Measurements from ENCODE around the gene AP3B1. TPM values are rescaled to one million over a fixed set of nuclear protein-coding genes. Genes with fewer than 3 reads are reported as not detected.
"Not testable (repeated sequence)": the region's sequence is repeated elsewhere in the genome, so short reads cannot be mapped to it uniquely, and the experiment has no call there.

Gene AP3B1
- total and polyA plus RNA-seq, 2 of the 8 experiments (the other 6 are each of a cell fraction or from before 2014, with no cell fraction given), result 45.8 to 48.3 TPM

GRCh38 chr5:78070691-78071090 is 223.8 kb downstream of the AP3B1 start:
- DNase-seq (ENCODE audit: low read depth in 1 of 2, low spot score in 2 of 2); H4K91ac ChIP-seq (replicated peaks; ENCODE audit: insufficient read length, low read length); H3K27ac ChIP-seq (ENCODE audit: low read depth, low read length); H3K9me3 ChIP-seq (ENCODE audit: insufficient read depth in 2 of 2, low read depth in 1 of 2, low read length in 1 of 2); H3K4me1 ChIP-seq (replicated peaks in 1 of 4; ENCODE audit: control insufficient read depth in 3 of 4, insufficient read depth in 4 of 4, low read length in 3 of 4); H3K36me3 ChIP-seq (ENCODE audit: control insufficient read depth in 2 of 4, insufficient read depth in 4 of 4, low read length in 3 of 4); H3K4me2 ChIP-seq (ENCODE audit: insufficient read depth in 1 of 2, low read depth in 2 of 2, low read length in 2 of 2); H2BK5ac ChIP-seq (ENCODE audit: low read depth, low read length); H3K18ac ChIP-seq (ENCODE audit: extremely low read depth, low read length); H2BK15ac ChIP-seq (ENCODE audit: low read length); CTCF ChIA-PET (ENCODE audit: partially characterized antibody); H3K79me2 ChIP-seq (ENCODE audit: control insufficient read depth in 1 of 2, insufficient read depth in 2 of 2, low read length in 2 of 2); H4K20me1 ChIP-seq (replicated peaks in 1 of 2; ENCODE audit: control insufficient read depth in 1 of 2, insufficient read depth in 2 of 2, low read length in 2 of 2); FAIRE-seq; H4K8ac ChIP-seq (ENCODE audit: extremely low read depth, insufficient read depth, low read length); H2AFZ ChIP-seq (ENCODE audit: low read length); H2BK12ac ChIP-seq (ENCODE audit: low read depth, low read length); H3K4ac ChIP-seq (replicated peaks; ENCODE audit: insufficient read length, low read depth, low read length); H3K23me2 ChIP-seq (ENCODE audit: low read depth, low read length); H3K14ac ChIP-seq (ENCODE audit: insufficient read length); H3K27me3 ChIP-seq (replicated peaks in 1 of 4; ENCODE audit: control insufficient read depth in 3 of 4, extremely low read depth in 1 of 4, insufficient read depth in 3 of 4, low read length in 3 of 4); H4K5ac ChIP-seq (ENCODE audit: insufficient read length, low read depth, low read length); H3K79me1 ChIP-seq (ENCODE audit: low read depth, low read length); H2BK20ac ChIP-seq (ENCODE audit: low read length); H3K56ac ChIP-seq (replicated peaks; ENCODE audit: insufficient read length, low read depth, low read length); H2BK120ac ChIP-seq (replicated peaks; ENCODE audit: low read depth, low read length); H3K9ac ChIP-seq (replicated peaks in 1 of 4; ENCODE audit: extremely low read depth in 1 of 4, low read depth in 3 of 4, low read length in 3 of 4); H2AK5ac ChIP-seq (ENCODE audit: low read depth, low read length); POLR2A ChIA-PET (ENCODE audit: partially characterized antibody); H3K23ac ChIP-seq (ENCODE audit: insufficient read length); H3K4me3 ChIP-seq (ENCODE audit: extremely low read depth in 1 of 4, insufficient read depth in 2 of 4, low read depth in 3 of 4, low read length in 4 of 4): not testable (repeated sequence)
- WGBS, 2 experiments (ENCODE audit: extremely low coverage in 1 of 2, insufficient coverage in 1 of 2, insufficient read length in 1 of 2, insufficient replicate concordance in 2 of 2, low coverage in 1 of 2, low lambda C conversion rate in 2 of 2, missing lambda C conversion rate in 1 of 2), result 92% methylated on average over 4 of the region's 4 CpGs; no CpG with 5 or more reads in 1 of the 2 experiments

DNA sequence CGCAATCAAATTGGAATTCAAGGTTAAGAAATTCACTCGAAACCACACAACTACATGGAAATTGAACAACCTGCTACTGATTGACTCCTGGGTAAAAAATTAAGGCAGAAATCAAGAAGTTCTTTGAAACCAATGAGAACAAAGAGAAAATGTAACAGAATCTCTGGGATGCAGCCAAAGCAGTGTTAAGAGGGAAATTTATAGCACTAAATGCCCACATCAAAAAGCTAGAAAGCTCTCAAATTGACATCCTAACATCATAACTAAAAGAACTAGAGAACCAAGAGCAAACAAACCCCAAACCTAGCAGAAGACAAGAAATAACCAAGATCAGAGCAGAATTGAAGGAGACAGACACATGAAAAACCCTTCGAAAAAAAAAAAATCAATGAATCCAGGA is 226.9 kb downstream of the AP3B1 start:
- H3K36me3 ChIP-seq (ENCODE audit: control insufficient read depth in 2 of 4, insufficient read depth in 4 of 4, low read length in 3 of 4); H2BK120ac ChIP-seq (replicated peaks; ENCODE audit: low read depth, low read length); H3K18ac ChIP-seq (ENCODE audit: extremely low read depth, low read length); H3K23ac ChIP-seq (ENCODE audit: insufficient read length); H3K23me2 ChIP-seq (ENCODE audit: low read depth, low read length); H3K9me3 ChIP-seq (ENCODE audit: insufficient read depth in 2 of 2, low read depth in 1 of 2, low read length in 1 of 2); H4K5ac ChIP-seq (ENCODE audit: insufficient read length, low read depth, low read length); H3K79me2 ChIP-seq (ENCODE audit: control insufficient read depth in 1 of 2, insufficient read depth in 2 of 2, low read length in 2 of 2); H2AFZ ChIP-seq (ENCODE audit: low read length); H3K4ac ChIP-seq (replicated peaks; ENCODE audit: insufficient read length, low read depth, low read length); H2BK20ac ChIP-seq (ENCODE audit: low read length); H3K4me1 ChIP-seq (replicated peaks in 1 of 4; ENCODE audit: control insufficient read depth in 3 of 4, insufficient read depth in 4 of 4, low read length in 3 of 4); H4K91ac ChIP-seq (replicated peaks; ENCODE audit: insufficient read length, low read length); DNase-seq (ENCODE audit: low read depth in 1 of 2, low spot score in 2 of 2); H3K79me1 ChIP-seq (ENCODE audit: low read depth, low read length); H2BK12ac ChIP-seq (ENCODE audit: low read depth, low read length); H2AK5ac ChIP-seq (ENCODE audit: low read depth, low read length); H3K9ac ChIP-seq (replicated peaks in 1 of 4; ENCODE audit: extremely low read depth in 1 of 4, low read depth in 3 of 4, low read length in 3 of 4); H4K20me1 ChIP-seq (replicated peaks in 1 of 2; ENCODE audit: control insufficient read depth in 1 of 2, insufficient read depth in 2 of 2, low read length in 2 of 2); H3K4me3 ChIP-seq (ENCODE audit: extremely low read depth in 1 of 4, insufficient read depth in 2 of 4, low read depth in 3 of 4, low read length in 4 of 4); FAIRE-seq; H2BK15ac ChIP-seq (ENCODE audit: low read length); H3K27ac ChIP-seq (ENCODE audit: low read depth, low read length); H3K4me2 ChIP-seq (ENCODE audit: insufficient read depth in 1 of 2, low read depth in 2 of 2, low read length in 2 of 2); H2BK5ac ChIP-seq (ENCODE audit: low read depth, low read length); H3K14ac ChIP-seq (ENCODE audit: insufficient read length); POLR2A ChIA-PET (ENCODE audit: partially characterized antibody); H3K56ac ChIP-seq (replicated peaks; ENCODE audit: insufficient read length, low read depth, low read length); H3K27me3 ChIP-seq (replicated peaks in 1 of 4; ENCODE audit: control insufficient read depth in 3 of 4, extremely low read depth in 1 of 4, insufficient read depth in 3 of 4, low read length in 3 of 4); H4K8ac ChIP-seq (ENCODE audit: extremely low read depth, insufficient read depth, low read length): not testable (repeated sequence)
- CTCF ChIA-PET (ENCODE audit: partially characterized antibody), result interaction anchor here (1.3 to 4.3 kb wide), 3 partner anchors 13 to 95 kb away, joined by 3 to 19 read pairs (median 3); no protein-coding TSS in a partner anchor
- WGBS, 2 experiments (ENCODE audit: extremely low coverage in 1 of 2, insufficient coverage in 1 of 2, insufficient read length in 1 of 2, insufficient replicate concordance in 2 of 2, low coverage in 1 of 2, low lambda C conversion rate in 2 of 2, missing lambda C conversion rate in 1 of 2), result 93% methylated on average over 3 of the region's 3 CpGs; no CpG with 5 or more reads in 1 of the 2 experiments

All from H1 (cell line).